Type B pancreatic cell (in vitro differentiated cells): ENCODE data around the gene TFAP2D. TPM values are rescaled to one million over a fixed set of nuclear protein-coding genes. Genes with fewer than 3 reads are reported as not detected.

Experiments used
- DNase-seq: peaks from one replicate; pipeline ENCODE4 v3.0.0; 2021; ENCODE audit warnings: mixed read lengths; ENCODE audit not compliant: unreplicated experiment; ENCODE audit errors: extremely low spot score
- H3K27ac Mint-ChIP-seq: 2 replicates; pipeline ENCODE4 v1.8.0; 2021; ENCODE audit warnings: mild to moderate bottlenecking, mixed read lengths
- H3K27me3 Mint-ChIP-seq: 2 replicates; pipeline ENCODE4 v1.8.0; 2021; ENCODE audit warnings: mixed read lengths
- H3K36me3 Mint-ChIP-seq: 2 replicates; pipeline ENCODE4 v1.8.0; 2021; ENCODE audit warnings: mixed read lengths
- H3K4me1 Mint-ChIP-seq: one replicate; pipeline ENCODE4 v1.8.0; 2021; ENCODE audit warnings: mixed read lengths; ENCODE audit not compliant: unreplicated experiment
- H3K4me3 Mint-ChIP-seq: 2 replicates; pipeline ENCODE4 v1.8.0; 2021; ENCODE audit warnings: mild to moderate bottlenecking, mixed read lengths
- H3K9me3 Mint-ChIP-seq: 2 replicates; pipeline ENCODE4 v1.8.0; 2021; ENCODE audit warnings: mixed read lengths
- total RNA-seq: library from RNA; stranded (reverse); gene quantifications from 2 replicates; pipeline ENCODE4 v1.2.1, GENCODE V29; 2021; ENCODE audit warnings: low replicate concordance
- TF ChIP-seq, protein P1 (sequence below): fragments of 200-600 bp; sonication (generic); conservative IDR thresholded peaks from 2 replicates; pipeline ENCODE4 v1.5.0; 2021; ENCODE audit warnings: antibody characterized with exemption, mild to moderate bottlenecking

The TFAP2D gene
- total RNA-seq, 1 donor from 2014 or later, result not detected

DNA sequence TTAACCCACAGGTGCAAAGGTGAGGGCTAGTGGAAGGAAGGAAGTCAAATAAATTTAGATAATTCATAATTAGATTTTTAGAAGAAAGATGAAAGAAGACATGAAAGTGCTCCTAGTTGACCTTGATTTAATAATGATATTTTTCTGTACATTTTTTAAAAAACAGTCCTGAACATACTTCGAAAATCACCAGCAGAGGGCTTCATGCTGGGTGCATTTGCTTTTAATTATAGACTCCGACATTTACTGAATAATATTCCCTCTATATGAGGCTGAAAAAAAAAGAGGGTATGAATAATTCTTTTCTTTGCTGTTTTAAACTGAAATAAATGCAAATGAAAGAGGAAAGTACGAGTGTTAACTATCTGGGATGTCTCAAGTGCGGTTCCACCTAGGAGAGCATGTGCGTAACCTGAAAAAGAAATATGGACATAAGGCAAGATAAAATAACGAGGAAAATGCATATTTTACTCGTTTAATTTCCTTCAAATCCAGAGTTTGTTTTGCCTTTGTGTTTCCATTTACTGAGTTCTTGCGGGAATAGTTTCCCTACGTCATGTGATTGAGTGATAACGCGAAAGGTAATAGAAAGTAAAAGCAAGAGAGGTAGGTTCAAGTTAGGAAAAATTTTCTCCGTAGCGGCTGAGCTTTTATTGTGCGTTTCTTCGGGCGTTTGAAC lies 102.2 kb downstream of the TFAP2D start:
- Mint-ChIP-seq H3K27me3 (peaks cover 73% of the 10 kb centered on the region), H3K9me3 (no peaks in the 10 kb centered on the region), H3K27ac (peak overlapping the region; percentile 80), H3K4me1 (peaks cover 3% of the 10 kb centered on the region), H3K36me3 (no peaks in the 10 kb centered on the region), H3K4me3 (peak overlapping the region; percentile 92)
- DNase-seq, result no peak
- TF ChIP-seq, protein P1, sequence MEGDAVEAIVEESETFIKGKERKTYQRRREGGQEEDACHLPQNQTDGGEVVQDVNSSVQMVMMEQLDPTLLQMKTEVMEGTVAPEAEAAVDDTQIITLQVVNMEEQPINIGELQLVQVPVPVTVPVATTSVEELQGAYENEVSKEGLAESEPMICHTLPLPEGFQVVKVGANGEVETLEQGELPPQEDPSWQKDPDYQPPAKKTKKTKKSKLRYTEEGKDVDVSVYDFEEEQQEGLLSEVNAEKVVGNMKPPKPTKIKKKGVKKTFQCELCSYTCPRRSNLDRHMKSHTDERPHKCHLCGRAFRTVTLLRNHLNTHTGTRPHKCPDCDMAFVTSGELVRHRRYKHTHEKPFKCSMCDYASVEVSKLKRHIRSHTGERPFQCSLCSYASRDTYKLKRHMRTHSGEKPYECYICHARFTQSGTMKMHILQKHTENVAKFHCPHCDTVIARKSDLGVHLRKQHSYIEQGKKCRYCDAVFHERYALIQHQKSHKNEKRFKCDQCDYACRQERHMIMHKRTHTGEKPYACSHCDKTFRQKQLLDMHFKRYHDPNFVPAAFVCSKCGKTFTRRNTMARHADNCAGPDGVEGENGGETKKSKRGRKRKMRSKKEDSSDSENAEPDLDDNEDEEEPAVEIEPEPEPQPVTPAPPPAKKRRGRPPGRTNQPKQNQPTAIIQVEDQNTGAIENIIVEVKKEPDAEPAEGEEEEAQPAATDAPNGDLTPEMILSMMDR, result peak; percentile 71

DNA sequence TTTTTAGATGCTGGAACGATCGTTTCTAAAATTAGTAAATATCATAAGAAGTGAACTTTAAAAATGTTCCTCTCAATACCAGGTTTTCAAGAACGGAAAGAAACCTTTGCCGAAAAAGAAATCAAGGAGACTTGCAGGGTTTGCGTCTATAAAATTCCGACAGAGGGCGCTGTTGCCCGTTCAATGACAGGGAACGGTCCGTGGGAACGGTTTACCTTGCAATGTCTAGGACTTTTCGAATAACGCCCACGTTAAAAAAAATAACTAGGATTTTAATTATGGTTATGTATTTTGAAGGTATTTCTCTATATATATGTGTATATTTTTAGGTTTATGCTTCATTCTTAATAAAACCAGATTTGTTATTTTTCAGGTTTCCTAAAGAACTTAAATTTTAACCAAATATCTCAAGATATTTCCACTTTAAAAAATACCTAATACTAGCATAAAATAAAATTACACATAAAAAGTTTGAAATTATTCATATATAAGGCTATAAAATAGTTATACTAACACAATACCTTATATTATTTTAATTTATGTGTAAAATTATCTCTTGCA lies 102.9 kb downstream of the TFAP2D start:
- H3K27ac Mint-ChIP-seq, result peak overlapping the region; percentile 80
- TF ChIP-seq, protein P1, result peak; percentile 91
- DNase-seq, result no peak
- no peaks in the 10 kb centered on the region for H3K9me3 Mint-ChIP-seq
- H3K4me1 Mint-ChIP-seq, result peaks cover 4% of the 10 kb centered on the region
- peaks cover 79% of the 10 kb centered on the region for H3K27me3 Mint-ChIP-seq
- H3K36me3 Mint-ChIP-seq, result peaks cover 2% of the 10 kb centered on the region
- H3K4me3 Mint-ChIP-seq, result peak overlapping the region; percentile 92

DNA sequence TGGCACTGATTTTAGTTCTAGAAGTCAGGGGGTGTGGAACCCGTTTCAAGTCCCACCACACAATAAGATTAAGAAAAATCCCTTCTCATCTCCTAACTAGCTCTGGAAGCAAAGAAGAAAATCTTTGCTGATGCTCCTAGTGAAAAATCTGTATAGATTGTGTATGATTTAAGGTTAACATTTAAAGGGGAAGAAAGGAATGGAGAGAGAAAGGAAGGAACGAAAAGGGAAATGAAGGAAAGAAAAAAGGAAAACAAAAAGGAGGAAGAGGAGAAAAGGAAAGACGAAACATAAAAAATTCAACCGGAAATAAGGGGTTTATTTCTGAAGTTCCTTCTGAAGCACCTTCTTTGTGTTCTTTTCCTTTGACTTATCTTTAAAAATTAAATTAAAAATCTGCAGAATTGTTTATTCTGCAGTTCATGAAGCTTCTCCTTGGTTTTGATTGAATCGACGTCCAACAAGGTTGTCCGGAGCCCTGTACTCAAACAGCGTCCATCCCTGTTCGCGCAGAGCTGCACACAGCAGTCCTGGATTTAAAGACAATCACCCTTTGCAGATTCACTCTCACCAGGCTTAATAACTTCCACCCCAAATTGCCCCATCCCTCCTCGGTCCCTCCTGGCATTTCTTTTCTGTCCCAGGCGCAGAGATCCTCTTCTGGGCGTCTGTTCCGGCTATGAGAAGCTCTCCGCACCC lies 103.8 kb downstream of the TFAP2D start:
- Mint-ChIP-seq H3K4me3 (peak overlapping the region; percentile 83), H3K36me3 (peaks cover 8% of the 10 kb centered on the region), H3K27me3 (peaks cover 88% of the 10 kb centered on the region), H3K4me1 (peaks cover 5% of the 10 kb centered on the region), H3K9me3 (no peaks in the 10 kb centered on the region), H3K27ac (peak overlapping the region; percentile 85)
- TF ChIP-seq, protein P1, result no peak
- no peak for DNase-seq

DNA sequence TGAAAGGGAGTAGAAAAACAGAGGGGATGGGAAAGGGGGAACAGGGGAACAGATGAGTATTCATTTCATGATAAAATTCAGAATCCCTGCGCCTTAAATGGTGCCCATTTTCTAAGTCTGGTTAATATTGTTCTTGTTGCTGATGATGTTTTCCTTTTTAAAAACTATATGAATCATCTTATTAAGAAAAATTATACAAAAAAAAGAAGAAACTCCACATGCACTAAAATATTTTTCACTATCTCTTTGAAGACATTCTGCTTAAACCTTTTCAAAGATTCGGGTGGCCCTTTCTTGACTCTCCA lies 104.3 kb downstream of the TFAP2D start:
- TF ChIP-seq, protein P1, result no peak
- H3K4me1 Mint-ChIP-seq, result peaks cover 7% of the 10 kb centered on the region
- H3K4me3 Mint-ChIP-seq, result peak overlapping the region; percentile 83
- peaks cover 89% of the 10 kb centered on the region for H3K27me3 Mint-ChIP-seq
- no peaks in the 10 kb centered on the region for H3K9me3 Mint-ChIP-seq
- peak overlapping the region; percentile 85 for H3K27ac Mint-ChIP-seq
- H3K36me3 Mint-ChIP-seq, result peaks cover 11% of the 10 kb centered on the region
- DNase-seq, result no peak

DNA sequence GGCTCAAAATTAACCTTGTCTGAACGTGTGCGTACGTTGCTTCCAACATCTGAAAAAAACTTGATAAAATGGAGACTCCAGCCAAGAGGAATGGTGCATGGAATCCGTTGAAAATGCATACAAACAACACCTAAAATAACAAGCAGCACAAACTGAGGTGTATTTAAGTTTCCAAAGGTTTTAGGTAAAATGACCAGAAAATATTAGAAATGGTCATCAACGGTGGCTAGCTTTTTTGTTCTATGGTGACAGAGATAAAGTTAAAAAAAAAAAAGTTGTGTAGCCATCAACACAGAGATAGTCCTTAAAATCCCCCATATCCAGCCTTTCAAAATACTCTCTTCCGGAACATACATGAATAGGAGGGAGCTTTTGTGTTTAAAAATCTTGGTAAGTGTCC lies 104.7 kb downstream of the TFAP2D start:
- TF ChIP-seq, protein P1, result no peak
- Mint-ChIP-seq H3K9me3 (no peaks in the 10 kb centered on the region), H3K27ac (peak overlapping the region; percentile 85), H3K36me3 (peaks cover 12% of the 10 kb centered on the region), H3K4me3 (peak overlapping the region; percentile 83), H3K4me1 (peaks cover 7% of the 10 kb centered on the region), H3K27me3 (peaks cover 92% of the 10 kb centered on the region)
- DNase-seq, result no peak
